Right cardiac atrium (tissue), 5 donors: ENCODE data around the gene FGF12. TPM values are rescaled to one million over a fixed set of nuclear protein-coding genes. Genes with fewer than 3 reads are reported as not detected.

Experiments used
- ATAC-seq, 2 donors: fragments of 200-7000 bp; cut with Tn5 transposase; one replicate each; pipeline versions ENCODE4 v1.8.0 to v1.9.1; 2020; ENCODE audit warnings: moderate library complexity in 2 of 2, mild to moderate bottlenecking in 1 of 2
- DNase-seq, 3 donors: peaks; one replicate each; pipeline ENCODE4 v3.0.0-alpha.2; 2020
- H3K27ac ChIP-seq: one replicate; pipeline ENCODE4 v1.5.1; 2013; ENCODE audit warnings: mild to moderate bottlenecking, low read length, control low read depth, moderate library complexity
- H3K27me3 ChIP-seq: one replicate; pipeline ENCODE4 v1.6.1; 2013; ENCODE audit not compliant: control insufficient read depth, insufficient read depth
- H3K4me1 ChIP-seq: one replicate; pipeline ENCODE4 v1.6.1; 2013; ENCODE audit warnings: low read length; ENCODE audit not compliant: control insufficient read depth, insufficient read depth
- H3K4me3 ChIP-seq: one replicate; pipeline ENCODE4 v1.5.1; 2013; ENCODE audit warnings: low read length, control low read depth
- H3K9me3 ChIP-seq: one replicate; pipeline ENCODE4 v1.6.1; 2013; ENCODE audit warnings: low read length; ENCODE audit not compliant: control insufficient read depth
- WGBS: extraction: QIAGEN DNeasy Blood & Tissue Kit; methylation state at CpG from one replicate; pipeline ENCODE4 v1.1.7; 2013; 5-methylcytosine and 5-hydroxymethylcytosine counted together
- intact Hi-C, 4 donors: fragments of 100-400 bp; cut with DNase I; formaldehyde crosslinking; loops; one replicate each; pipeline versions ENCODE4 v1.11.0 to v1.14.0; 2022 to 2023
- polyA plus RNA-seq: library from polyadenylated mRNA; stranded (reverse); fragments of 200-250 nt; gene quantifications from one replicate; pipeline ENCODE4 v1.2.3, GENCODE V29; 2013
- total RNA-seq, 4 donors: library from RNA; stranded (reverse); fragmentation: NEBNext Ultra II Directional; extraction: Animal tissue kit (Norgen Biotek cat#: 25700); gene quantifications; one replicate each; pipeline ENCODE4 v1.2.1, GENCODE V29; 2021
- donor health status: healthy with polysubstance abuse.
- donor health status: DM: no; HTN: yes; CAD: no.
- donor health status: DM: no; HTN: no; CAD: no.
- donor health status: DM: no; HTN: yes; CAD: no; lungs with severe emphysema.
- donor health status: DM: yes; HTN: yes; CAD: no.

The FGF12 gene
- total and polyA plus RNA-seq, 5 donors = 230 to 354 (median 332) TPM

- no peak for DNase-seq
- no peaks in the 10 kb centered on the region for H3K4me1 ChIP-seq
- H3K27me3 ChIP-seq = no peaks in the 10 kb centered on the region
- no peak for ATAC-seq
- intact Hi-C loops = no loop called here
- no peaks in the 10 kb centered on the region for H3K9me3 ChIP-seq
- WGBS = 43% methylated on average over 6 of the region's 6 CpGs
- H3K27ac ChIP-seq = no peak overlapping the region
- no peak overlapping the region for H3K4me3 ChIP-seq
These were observed 85.4 kb downstream of the FGF12 start for GRCh38 chr3:192641919-192642318.

- no peaks in the 10 kb centered on the region for H3K4me1 ChIP-seq
- intact Hi-C loops = loop anchor here in 1 of 4 donors (10.0 kb wide), 1 partner anchor 65 kb away; no protein-coding TSS in a partner anchor
- no peak for ATAC-seq
- WGBS = 84% methylated on average over 2 of the region's 2 CpGs
- H3K9me3 ChIP-seq = no peaks in the 10 kb centered on the region
- H3K27ac ChIP-seq = no peak overlapping the region
- no peak overlapping the region for H3K4me3 ChIP-seq
- DNase-seq = no peak
- no peaks in the 10 kb centered on the region for H3K27me3 ChIP-seq
These were observed 87.4 kb downstream of the FGF12 start for GRCh38 chr3:192639987-192640386.

- H3K27ac ChIP-seq = peak overlapping the region; percentile 58
- no peaks in the 10 kb centered on the region for H3K9me3 ChIP-seq
- intact Hi-C loops = loop anchor here in 1 of 4 donors (10.0 kb wide), 1 partner anchor 63 kb away; no protein-coding TSS in a partner anchor
These were observed 89.5 kb downstream of the FGF12 start for GRCh38 chr3:192637803-192638202.

GRCh38 chr3:192636517-192637444 lies 90.6 kb downstream of the FGF12 start:
- H3K27me3 ChIP-seq = no peaks in the 10 kb centered on the region
- intact Hi-C loops = loop anchor here in 1 of 4 donors (10.0 kb wide), 1 partner anchor 62 kb away; no protein-coding TSS in a partner anchor
- 58% methylated on average over 8 of the region's 8 CpGs for WGBS

More at GRCh38 chr3:192637803-192638202, 89.5 kb downstream of the FGF12 start:
- DNase-seq (no peak), ATAC-seq (peak in 1 of 2 donors; percentile 14)
- 38% methylated on average over 1 of the region's 1 CpG for WGBS
- H3K4me1 ChIP-seq = no peaks in the 10 kb centered on the region
- no peaks in the 10 kb centered on the region for H3K27me3 ChIP-seq
- H3K4me3 ChIP-seq = no peak overlapping the region

GRCh38 chr3:192629429-192629828 lies 97.9 kb downstream of the FGF12 start:
- intact Hi-C loops = no loop called here
- H3K9me3 ChIP-seq = no peaks in the 10 kb centered on the region
- H3K4me1 ChIP-seq = no peaks in the 10 kb centered on the region
- DNase-seq (no peak), ATAC-seq (no peak)
- H3K27me3 ChIP-seq = no peaks in the 10 kb centered on the region
- H3K27ac ChIP-seq = no peak overlapping the region
- H3K4me3 ChIP-seq = no peak overlapping the region
- WGBS = 71% methylated on average over 3 of the region's 3 CpGs

More at GRCh38 chr3:192636517-192637444, 90.6 kb downstream of the FGF12 start:
- DNase-seq (peak; percentile 26 to 64 (median 60)), ATAC-seq (peak; percentile 88 to 93)
- H3K9me3 ChIP-seq = no peaks in the 10 kb centered on the region
- no peak overlapping the region for H3K4me3 ChIP-seq
- peak overlapping the region; percentile 99 for H3K27ac ChIP-seq
- H3K4me1 ChIP-seq = no peaks in the 10 kb centered on the region

- Histone ChIP-seq H3K27me3 (no peaks in the 10 kb centered on the region), H3K4me1 (peaks cover 1% of the 10 kb centered on the region), H3K9me3 (no peaks in the 10 kb centered on the region), H3K4me3 (no peak overlapping the region), H3K27ac (no peak overlapping the region)
- intact Hi-C loops = no loop called here
- WGBS = 83% methylated on average over 3 of the region's 3 CpGs
- no peak for DNase-seq
- ATAC-seq = no peak
These were observed 105.4 kb downstream of the FGF12 start for GRCh38 chr3:192621909-192622308.

- H3K9me3 ChIP-seq = no peaks in the 10 kb centered on the region
- WGBS = 72% methylated on average over 3 of the region's 3 CpGs
- peaks cover 1% of the 10 kb centered on the region for H3K4me1 ChIP-seq
- no peak overlapping the region for H3K4me3 ChIP-seq
- ATAC-seq (no peak), DNase-seq (no peak)
- intact Hi-C loops = no loop called here
- H3K27ac ChIP-seq = no peak overlapping the region
- H3K27me3 ChIP-seq = no peaks in the 10 kb centered on the region
These were observed 107.1 kb downstream of the FGF12 start for GRCh38 chr3:192620275-192620674.

- H3K9me3 ChIP-seq = no peaks in the 10 kb centered on the region
- no peak overlapping the region for H3K27ac ChIP-seq
- WGBS = 81% methylated on average over 4 of the region's 4 CpGs
- H3K27me3 ChIP-seq = no peaks in the 10 kb centered on the region
- ATAC-seq (no peak), DNase-seq (no peak)
- peaks cover 3% of the 10 kb centered on the region for H3K4me1 ChIP-seq
- H3K4me3 ChIP-seq = no peak overlapping the region
- intact Hi-C loops = no loop called here
These were observed 115.9 kb downstream of the FGF12 start for GRCh38 chr3:192611411-192611810.

GRCh38 chr3:192608726-192609600 lies 118.4 kb downstream of the FGF12 start:
- Histone ChIP-seq H3K4me3 (no peak overlapping the region), H3K9me3 (no peaks in the 10 kb centered on the region), H3K4me1 (peaks cover 3% of the 10 kb centered on the region), H3K27ac (peak overlapping the region; percentile 89), H3K27me3 (no peaks in the 10 kb centered on the region)
- intact Hi-C loops = no loop called here
- ATAC-seq = peak in 1 of 2 donors; percentile 40
- 55% methylated on average over 8 of the region's 8 CpGs for WGBS
- DNase-seq = no peak

GRCh38 chr3:192607798-192608197 lies 119.5 kb downstream of the FGF12 start:
- H3K27me3 ChIP-seq = no peaks in the 10 kb centered on the region
- no peaks in the 10 kb centered on the region for H3K9me3 ChIP-seq
- ATAC-seq = no peak
- no peak overlapping the region for H3K4me3 ChIP-seq
- DNase-seq = no peak
- no peak overlapping the region for H3K27ac ChIP-seq
- intact Hi-C loops = no loop called here
- 88% methylated on average over 4 of the region's 4 CpGs for WGBS
- peaks cover 3% of the 10 kb centered on the region for H3K4me1 ChIP-seq
